T-helper 2 cell treated with Interferon-gamma antibody and Interleukin-4, amounts not matched to agents 100 ng/mL and 5 ng/mL, for 36 hours (primary cell): Measurements from ENCODE around the gene TBX21. TPM values are rescaled to one million over a fixed set of nuclear protein-coding genes. Genes with fewer than 3 reads are reported as not detected.

Source experiments
- intact Hi-C: fragments of 100-400 bp; cut with micrococcal nuclease; formaldehyde crosslinking; loops from one replicate; pipeline ENCODE4 v1.15.1; 2023
- total RNA-seq: library from RNA; stranded (reverse); gene quantifications from 2 replicates; pipeline ENCODE4 v1.2.3, GENCODE V29; 2022

TBX21 gene
- 9.2 and 9.4 TPM in 2 replicates for total RNA-seq

GRCh38 chr17:47733047-47733673 is at the start of gene TBX21:
Gene TBX21 (plus strand): TSS chr17:47733236. CDS start chr17:47733455, 219 bp downstream.
- intact Hi-C loops, result loop anchor here (1.0 to 5.0 kb wide), 5 partner anchors 12 to 164 kb away; partner anchors contain the start of gene SP2

- intact Hi-C loops, result no loop called here
Measured at GRCh38 chr17:47684025-47684424, 49.0 kb upstream of the TBX21 start.

- intact Hi-C loops, result no loop called here
Measured at GRCh38 chr17:47684535-47685193, 48.4 kb upstream of the TBX21 start.

GRCh38 chr17:47685556-47686275 is 47.3 kb upstream of the TBX21 start:
- intact Hi-C loops, result no loop called here

- intact Hi-C loops, result no loop called here
Measured at GRCh38 chr17:47686276-47686635, 46.8 kb upstream of the TBX21 start.

- intact Hi-C loops, result no loop called here
Measured at GRCh38 chr17:47686664-47687327, 46.2 kb upstream of the TBX21 start.

- intact Hi-C loops, result no loop called here
Measured at GRCh38 chr17:47687328-47687690, 45.7 kb upstream of the TBX21 start.

- intact Hi-C loops, result no loop called here
Measured at GRCh38 chr17:47687748-47688147, 45.3 kb upstream of the TBX21 start.

GRCh38 chr17:47690121-47690520 is 42.9 kb upstream of the TBX21 start:
- intact Hi-C loops, result no loop called here

GRCh38 chr17:47692137-47692894 is 40.7 kb upstream of the TBX21 start:
- intact Hi-C loops, result no loop called here

- intact Hi-C loops, result no loop called here
Measured at GRCh38 chr17:47692895-47693730, 39.9 kb upstream of the TBX21 start.

- intact Hi-C loops, result no loop called here
Measured at GRCh38 chr17:47693731-47694580, 39.1 kb upstream of the TBX21 start, which contains the start of gene TBKBP1. Gene TBKBP1 (plus strand): TSS chr17:47694161. CDS start chr17:47696113, 1,952 bp downstream.

- intact Hi-C loops, result loop anchor here (5.0 kb wide), 1 partner anchor 37 kb away; the partner anchor contains the start of gene TBX21
Measured at GRCh38 chr17:47694581-47695428, 38.2 kb upstream of the TBX21 start.

- intact Hi-C loops, result loop anchor here (5.0 kb wide), 1 partner anchor 37 kb away; the partner anchor contains the start of gene TBX21
Measured at GRCh38 chr17:47695429-47696376, 37.3 kb upstream of the TBX21 start.

GRCh38 chr17:47696717-47697642 is 36.1 kb upstream of the TBX21 start:
- intact Hi-C loops, result loop anchor here (5.0 kb wide), 1 partner anchor 35 kb away; the partner anchor contains the start of gene TBX21
